Astrocyte (in vitro differentiated cells and primary cell): Measurements from ENCODE around the gene STOM. TPM values are rescaled to one million over a fixed set of nuclear protein-coding genes. Genes with fewer than 3 reads are reported as not detected.

Experiments
- DNase-seq: peaks from one replicate; pipeline ENCODE4 v3.0.0-alpha.2; 2010; ENCODE audit warnings: low read depth
- FAIRE-seq: peaks from 2 replicates; lab custom pipeline; 2011; peaks lifted over from hg19 to GRCh38; lab: Jason Lieb, UNC
- H2AFZ ChIP-seq: 2 replicates; pipeline ENCODE4 v1.6.0; 2012; ENCODE audit warnings: low read depth, low read length, inconsistent platforms
- H3K27ac ChIP-seq: 2 replicates; pipeline ENCODE4 v1.5.1; 2011; ENCODE audit warnings: low read depth, low read length, inconsistent platforms
- H3K27me3 ChIP-seq: 2 replicates; pipeline ENCODE4 v1.6.0; 2011; ENCODE audit warnings: low read length, inconsistent platforms; ENCODE audit not compliant: insufficient read depth
- H3K36me3 ChIP-seq: 2 replicates; pipeline ENCODE4 v1.5.1; 2011; ENCODE audit warnings: low read length, inconsistent platforms; ENCODE audit not compliant: insufficient read depth
- H3K4me1 ChIP-seq: 2 replicates; pipeline ENCODE4 v1.5.1; 2011; ENCODE audit warnings: low read length, inconsistent platforms; ENCODE audit not compliant: insufficient read depth
- H3K4me2 ChIP-seq: 2 replicates; pipeline ENCODE4 v1.6.0; 2012; ENCODE audit warnings: low read length, inconsistent platforms
- H3K4me3 ChIP-seq: 2 replicates; pipeline ENCODE4 v1.5.1; 2011; ENCODE audit warnings: low read depth, mild to moderate bottlenecking, low read length, inconsistent platforms; ENCODE audit not compliant: insufficient read depth
- H3K79me2 ChIP-seq: 2 replicates; pipeline ENCODE4 v1.6.0; 2012; ENCODE audit warnings: mild to moderate bottlenecking, low read length, inconsistent platforms; ENCODE audit not compliant: insufficient read depth
- H3K9ac ChIP-seq: 2 replicates; pipeline ENCODE4 v1.6.0; 2012; ENCODE audit warnings: mild to moderate bottlenecking, low read length, inconsistent platforms
- H3K9me3 ChIP-seq: 2 replicates; pipeline ENCODE4 v1.5.1; 2012; ENCODE audit warnings: low read depth, mild to moderate bottlenecking, low read length, inconsistent platforms; ENCODE audit not compliant: insufficient read depth
- H4K20me1 ChIP-seq: 2 replicates; pipeline ENCODE4 v1.6.0; 2012; ENCODE audit warnings: low read length, inconsistent platforms; ENCODE audit not compliant: insufficient read depth
- H3K27ac Mint-ChIP-seq: one replicate; pipeline ENCODE4 v1.8.0; 2021; ENCODE audit warnings: mild to moderate bottlenecking, mixed read lengths; ENCODE audit not compliant: unreplicated experiment
- H3K27me3 Mint-ChIP-seq: one replicate; pipeline ENCODE4 v1.8.0; 2021; ENCODE audit warnings: low read depth, mixed read lengths; ENCODE audit not compliant: unreplicated experiment
- H3K36me3 Mint-ChIP-seq: one replicate; pipeline ENCODE4 v1.8.0; 2021; ENCODE audit warnings: low read depth, mixed read lengths; ENCODE audit not compliant: unreplicated experiment
- H3K4me1 Mint-ChIP-seq: one replicate; pipeline ENCODE4 v1.8.0; 2021; ENCODE audit warnings: low read depth, mixed read lengths; ENCODE audit not compliant: unreplicated experiment
- H3K4me3 Mint-ChIP-seq: one replicate; pipeline ENCODE4 v1.8.0; 2021; ENCODE audit warnings: mild to moderate bottlenecking, moderate library complexity, mixed read lengths; ENCODE audit not compliant: unreplicated experiment
- H3K9me3 Mint-ChIP-seq: one replicate; pipeline ENCODE4 v1.8.0; 2021; ENCODE audit warnings: mild to moderate bottlenecking, mixed read lengths; ENCODE audit not compliant: unreplicated experiment
- EZH2 ChIP-seq: IDR thresholded peaks from 2 replicates; pipeline ENCODE4 v1.6.1; 2012; ENCODE audit warnings: mild to moderate bottlenecking, low read length, inconsistent platforms; ENCODE audit not compliant: insufficient read depth
- total RNA-seq: library from RNA; stranded (reverse); gene quantifications from 2 replicates; pipeline ENCODE4 v1.2.1, GENCODE V29; 2021
- TF ChIP-seq, protein P1 (sequence below): IDR thresholded peaks from 2 replicates; pipeline ENCODE4 v1.5.1; 2011; ENCODE audit warnings: low read depth, mild to moderate bottlenecking, inconsistent platforms, low read length, moderate library complexity; ENCODE audit not compliant: insufficient read depth

STOM gene
- total RNA-seq, 1 donor from 2014 or later, result 8.7 TPM

DNA sequence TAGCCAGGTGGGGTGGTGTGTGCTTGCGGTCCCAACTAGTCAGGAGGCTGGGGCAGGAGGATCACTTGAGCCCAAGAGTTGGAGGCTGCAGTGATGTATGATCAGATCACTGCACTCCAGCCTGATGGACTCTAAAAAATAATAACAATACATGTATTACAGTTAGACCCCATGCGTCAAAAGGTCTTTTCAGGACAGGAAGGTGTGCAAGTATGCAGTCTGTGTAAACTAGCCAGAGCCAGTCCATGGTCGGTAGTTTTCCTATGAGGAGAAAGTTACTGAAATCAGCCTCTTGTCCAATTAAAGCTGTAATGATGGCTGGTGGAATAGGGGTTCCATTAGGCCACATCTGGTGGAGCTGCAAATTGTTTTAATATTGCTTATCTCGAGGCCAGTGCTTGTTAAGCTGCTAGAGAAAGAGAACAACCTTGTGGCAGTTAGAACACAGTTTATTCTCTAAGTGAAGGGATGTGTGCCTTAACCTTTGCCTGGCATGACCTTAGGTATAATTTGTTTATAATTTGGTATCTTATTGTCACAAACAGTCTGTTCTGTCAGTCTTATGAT, 1.5 kb upstream of the STOM start:
- no peaks in the 10 kb centered on the region for H3K27me3 ChIP-seq
- Mint-ChIP-seq H3K4me3 (no peak overlapping the region), H3K27me3 (peaks cover 3% of the 10 kb centered on the region), H3K9me3 (peaks cover 2% of the 10 kb centered on the region), H3K36me3 (no peaks in the 10 kb centered on the region), H3K27ac (no peak overlapping the region), H3K4me1 (peaks cover 10% of the 10 kb centered on the region)
- no peaks in the 10 kb centered on the region for H3K9me3 ChIP-seq
- no peaks in the 10 kb centered on the region for H4K20me1 ChIP-seq
- H3K4me2 ChIP-seq, result no peak overlapping the region
- TF ChIP-seq, protein P1, sequence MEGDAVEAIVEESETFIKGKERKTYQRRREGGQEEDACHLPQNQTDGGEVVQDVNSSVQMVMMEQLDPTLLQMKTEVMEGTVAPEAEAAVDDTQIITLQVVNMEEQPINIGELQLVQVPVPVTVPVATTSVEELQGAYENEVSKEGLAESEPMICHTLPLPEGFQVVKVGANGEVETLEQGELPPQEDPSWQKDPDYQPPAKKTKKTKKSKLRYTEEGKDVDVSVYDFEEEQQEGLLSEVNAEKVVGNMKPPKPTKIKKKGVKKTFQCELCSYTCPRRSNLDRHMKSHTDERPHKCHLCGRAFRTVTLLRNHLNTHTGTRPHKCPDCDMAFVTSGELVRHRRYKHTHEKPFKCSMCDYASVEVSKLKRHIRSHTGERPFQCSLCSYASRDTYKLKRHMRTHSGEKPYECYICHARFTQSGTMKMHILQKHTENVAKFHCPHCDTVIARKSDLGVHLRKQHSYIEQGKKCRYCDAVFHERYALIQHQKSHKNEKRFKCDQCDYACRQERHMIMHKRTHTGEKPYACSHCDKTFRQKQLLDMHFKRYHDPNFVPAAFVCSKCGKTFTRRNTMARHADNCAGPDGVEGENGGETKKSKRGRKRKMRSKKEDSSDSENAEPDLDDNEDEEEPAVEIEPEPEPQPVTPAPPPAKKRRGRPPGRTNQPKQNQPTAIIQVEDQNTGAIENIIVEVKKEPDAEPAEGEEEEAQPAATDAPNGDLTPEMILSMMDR, result no peak
- TF ChIP-seq EZH2, result no peak
- FAIRE-seq (no peak), DNase-seq (no peak)
- no peak overlapping the region for H2AFZ ChIP-seq
- no peak overlapping the region for H3K27ac ChIP-seq
- no peak overlapping the region for H3K4me3 ChIP-seq
- H3K4me1 ChIP-seq, result peaks cover 7% of the 10 kb centered on the region
- H3K79me2 ChIP-seq, result peaks cover 4% of the 10 kb centered on the region
- no peak overlapping the region for H3K9ac ChIP-seq
- no peaks in the 10 kb centered on the region for H3K36me3 ChIP-seq

- H3K27me3 ChIP-seq, result no peaks in the 10 kb centered on the region
- Mint-ChIP-seq H3K36me3 (no peaks in the 10 kb centered on the region), H3K4me3 (peak overlapping the region; percentile 62), H3K27ac (no peak overlapping the region), H3K27me3 (peaks cover 3% of the 10 kb centered on the region), H3K9me3 (peaks cover 2% of the 10 kb centered on the region), H3K4me1 (peaks cover 10% of the 10 kb centered on the region)
- no peaks in the 10 kb centered on the region for H3K9me3 ChIP-seq
- no peak overlapping the region for H2AFZ ChIP-seq
- peaks cover 7% of the 10 kb centered on the region for H3K4me1 ChIP-seq
- TF ChIP-seq, protein P1, result no peak
- no peak for TF ChIP-seq EZH2
- H3K27ac ChIP-seq, result no peak overlapping the region
- peak overlapping the region; percentile 88 for H3K9ac ChIP-seq
- DNase-seq (no peak), FAIRE-seq (no peak)
- H3K4me3 ChIP-seq, result peak overlapping the region; percentile 73
- peak overlapping the region; percentile 92 for H3K4me2 ChIP-seq
- no peaks in the 10 kb centered on the region for H3K36me3 ChIP-seq
- no peaks in the 10 kb centered on the region for H4K20me1 ChIP-seq
- H3K79me2 ChIP-seq, result peaks cover 8% of the 10 kb centered on the region
These were observed 1.3 kb downstream of the STOM start for GRCh38 chr9:121368745-121369144.

DNA sequence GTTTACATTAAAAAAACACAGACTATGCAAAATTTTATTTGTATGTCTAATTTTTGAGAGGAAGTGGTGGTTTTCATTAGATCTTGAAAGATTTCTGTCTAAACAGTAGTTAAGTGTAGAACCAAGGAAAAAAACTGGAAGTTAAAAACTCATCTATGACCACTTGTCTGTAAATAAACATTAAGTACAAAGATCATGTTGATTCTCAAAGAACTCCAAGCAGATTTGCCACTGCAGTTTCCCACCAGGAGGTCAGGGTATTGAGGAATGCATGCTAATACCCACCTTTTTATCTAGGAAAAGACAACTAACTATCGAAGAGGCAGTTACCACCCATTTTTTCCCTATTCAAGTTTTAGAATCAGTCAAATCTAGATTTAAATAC, 1.9 kb downstream of the STOM start:
- no peaks in the 10 kb centered on the region for H3K36me3 Mint-ChIP-seq
- DNase-seq, result no peak
- no peaks in the 10 kb centered on the region for H3K27me3 ChIP-seq
- H3K9ac ChIP-seq, result no peak overlapping the region
- peak overlapping the region; percentile 6 for H3K4me2 ChIP-seq
- H3K36me3 ChIP-seq, result no peaks in the 10 kb centered on the region
- H3K79me2 ChIP-seq, result peaks cover 8% of the 10 kb centered on the region
- TF ChIP-seq, protein P1, result no peak
- no peak for TF ChIP-seq EZH2
- H3K4me3 ChIP-seq, result no peak overlapping the region
- peaks cover 11% of the 10 kb centered on the region for H3K4me1 Mint-ChIP-seq
- H3K4me3 Mint-ChIP-seq, result no peak overlapping the region
- no peaks in the 10 kb centered on the region for H4K20me1 ChIP-seq
- no peaks in the 10 kb centered on the region for H3K9me3 ChIP-seq
- no peak for FAIRE-seq
- H3K9me3 Mint-ChIP-seq, result peaks cover 2% of the 10 kb centered on the region
- no peak overlapping the region for H3K27ac Mint-ChIP-seq
- H3K27me3 Mint-ChIP-seq, result peaks cover 3% of the 10 kb centered on the region
- H2AFZ ChIP-seq, result no peak overlapping the region
- H3K4me1 ChIP-seq, result peaks cover 9% of the 10 kb centered on the region
- no peak overlapping the region for H3K27ac ChIP-seq
